H9 (cell line): ENCODE measurements around the gene STAU1. TPM values are rescaled to one million over a fixed set of nuclear protein-coding genes. Genes with fewer than 3 reads are reported as not detected.

Source experiments
- DNase-seq: peaks from one replicate; pipeline ENCODE4 v3.0.0-alpha.2; 2017
- H2AFZ ChIP-seq: one replicate; pipeline ENCODE4 v1.6.1; 2013; ENCODE audit warnings: mild to moderate bottlenecking, low read length, control low read depth, moderate library complexity
- H2AK5ac ChIP-seq: 2 replicates; pipeline ENCODE4 v1.6.1; 2013; ENCODE audit warnings: low read length, control low read depth, mixed read lengths; ENCODE audit not compliant: insufficient read length
- H2BK120ac ChIP-seq: one replicate; pipeline ENCODE4 v1.6.1; 2013; ENCODE audit warnings: low read depth, mild to moderate bottlenecking, low read length, control low read depth, inconsistent platforms; ENCODE audit not compliant: poor library complexity, severe bottlenecking
- H2BK12ac ChIP-seq: 2 replicates; pipeline ENCODE4 v1.6.1; 2013; ENCODE audit warnings: low read length, control low read depth, mixed read lengths, low read depth; ENCODE audit not compliant: insufficient read length
- H2BK15ac ChIP-seq: 2 replicates; pipeline ENCODE4 v1.6.1; 2013; ENCODE audit warnings: low read depth, low read length, control low read depth
- H2BK20ac ChIP-seq: one replicate; pipeline ENCODE4 v1.6.1; 2013; ENCODE audit warnings: low read depth, mild to moderate bottlenecking, low read length, control low read depth, inconsistent platforms; ENCODE audit not compliant: poor library complexity, severe bottlenecking
- H2BK5ac ChIP-seq: 2 replicates; pipeline ENCODE4 v1.6.1; 2013; ENCODE audit warnings: low read length, control low read depth, mixed read lengths; ENCODE audit not compliant: insufficient read length
- H3K14ac ChIP-seq: 2 replicates; pipeline ENCODE4 v1.6.1; 2013; ENCODE audit warnings: low read length, control low read depth; ENCODE audit not compliant: insufficient read depth
- H3K18ac ChIP-seq: 2 replicates; pipeline ENCODE4 v1.6.1; 2013; ENCODE audit warnings: low read depth, mild to moderate bottlenecking, mixed read lengths, low read length, control low read depth; ENCODE audit not compliant: insufficient read length
- H3K23ac ChIP-seq: 2 replicates; pipeline ENCODE4 v1.6.1; 2013; ENCODE audit warnings: low read length, control low read depth, mixed read lengths, low read depth; ENCODE audit not compliant: insufficient read length
- H3K23me2 ChIP-seq: 2 replicates; pipeline ENCODE4 v1.6.1; 2013; ENCODE audit warnings: low read depth, mild to moderate bottlenecking, mixed read lengths, low read length, control low read depth; ENCODE audit not compliant: insufficient read length, poor library complexity, severe bottlenecking
- H3K27ac ChIP-seq: 2 replicates; pipeline ENCODE4 v1.5.1; 2013; ENCODE audit warnings: low read length, control low read depth, mixed read lengths, low read depth; ENCODE audit not compliant: insufficient read length
- H3K27me3 ChIP-seq: 2 replicates; pipeline ENCODE4 v1.6.1; 2013; ENCODE audit warnings: low read length, control low read depth, inconsistent platforms; ENCODE audit not compliant: insufficient read depth
- H3K4ac ChIP-seq: 2 replicates; pipeline ENCODE4 v1.6.1; 2013; ENCODE audit warnings: low read depth, mild to moderate bottlenecking, control low read depth, inconsistent platforms, low read length, moderate library complexity
- H3K4me1 ChIP-seq: 2 replicates; pipeline ENCODE4 v1.6.1; 2013; ENCODE audit warnings: low read length, control low read depth, inconsistent platforms; ENCODE audit not compliant: insufficient read depth
- H3K4me2 ChIP-seq: 2 replicates; pipeline ENCODE4 v1.6.1; 2013; ENCODE audit warnings: low read length, control low read depth, mixed read lengths; ENCODE audit not compliant: insufficient read length, insufficient read depth
- H3K56ac ChIP-seq: 2 replicates; pipeline ENCODE4 v1.6.1; 2013; ENCODE audit warnings: low read depth, mild to moderate bottlenecking, mixed read lengths, low read length, control low read depth; ENCODE audit not compliant: insufficient read length
- H3K79me1 ChIP-seq: 2 replicates; pipeline ENCODE4 v1.6.1; 2013; ENCODE audit warnings: low read depth, mild to moderate bottlenecking, moderate library complexity, low read length, control low read depth, inconsistent platforms; ENCODE audit not compliant: insufficient read depth, poor library complexity, severe bottlenecking
- H3K79me2 ChIP-seq: 2 replicates; pipeline ENCODE4 v1.6.1; 2013; ENCODE audit warnings: low read length, control low read depth, inconsistent platforms; ENCODE audit not compliant: insufficient read depth
- H3K9ac ChIP-seq: 2 replicates; pipeline ENCODE4 v1.6.1; 2013; ENCODE audit warnings: low read length, control low read depth, mixed read lengths; ENCODE audit not compliant: insufficient read length; ENCODE audit errors: extremely low read depth
- H3K9me3 ChIP-seq: one replicate; pipeline ENCODE4 v1.6.1; 2013; ENCODE audit warnings: low read depth, low read length, inconsistent platforms; ENCODE audit not compliant: control insufficient read depth
- H3T11ph ChIP-seq: one replicate; pipeline ENCODE4 v1.6.1; 2013; ENCODE audit warnings: mild to moderate bottlenecking, low read length, control low read depth, inconsistent platforms
- H4K20me1 ChIP-seq: one replicate; pipeline ENCODE4 v1.6.1; 2013; ENCODE audit not compliant: control insufficient read depth, insufficient read length, insufficient read depth
- H4K5ac ChIP-seq: 2 replicates; pipeline ENCODE4 v1.6.1; 2013; ENCODE audit warnings: low read depth, mild to moderate bottlenecking, mixed read lengths, low read length, control low read depth; ENCODE audit not compliant: insufficient read length
- H4K8ac ChIP-seq: replicated peaks from 2 replicates; pipeline ENCODE4 v1.6.1; 2013; ENCODE audit warnings: low read length, control low read depth, mixed read lengths, low read depth; ENCODE audit not compliant: insufficient read length
- H4K91ac ChIP-seq: 2 replicates; pipeline ENCODE4 v1.6.1; 2013; ENCODE audit warnings: low read depth, mild to moderate bottlenecking, moderate library complexity, mixed read lengths, low read length, control low read depth; ENCODE audit not compliant: insufficient read length
- H3K27ac Mint-ChIP-seq, 3 experiments: 2 replicates in 2 of 3; 3 replicates in 1 of 3; pipeline ENCODE4 v1.8.0; 2020 to 2021; ENCODE audit warnings: mixed read lengths in 3 of 3, mild to moderate bottlenecking in 1 of 3, moderate library complexity in 1 of 3
- H3K27me3 Mint-ChIP-seq: 2 replicates; pipeline ENCODE4 v1.8.0; 2021; ENCODE audit warnings: low read depth, mild to moderate bottlenecking, moderate library complexity, mixed read lengths
- H3K36me3 Mint-ChIP-seq, 3 experiments: 2 replicates in 2 of 3; 3 replicates in 1 of 3; pipeline ENCODE4 v1.8.0; 2020 to 2021; ENCODE audit warnings: low read depth in 3 of 3, mixed read lengths in 3 of 3; ENCODE audit not compliant: insufficient read depth in 1 of 3
- H3K4me1 Mint-ChIP-seq, 2 experiments: 2 replicates each; pipeline ENCODE4 v1.8.0; 2020; ENCODE audit warnings: mixed read lengths in 2 of 2
- H3K4me3 Mint-ChIP-seq, 2 experiments: 2 replicates in 1 of 2; 3 replicates in 1 of 2; pipeline ENCODE4 v1.8.0; 2020 to 2021; ENCODE audit warnings: mild to moderate bottlenecking in 2 of 2, mixed read lengths in 2 of 2, moderate library complexity in 1 of 2
- H3K9me3 Mint-ChIP-seq, 2 experiments: 2 replicates in 1 of 2; 3 replicates in 1 of 2; pipeline ENCODE4 v1.8.0; 2020; ENCODE audit warnings: mild to moderate bottlenecking in 2 of 2, mixed read lengths in 2 of 2, moderate library complexity in 1 of 2
- CTCF ChIP-seq: fragments of 200-600 bp; sonication (generic); conservative IDR thresholded peaks from 3 replicates; pipeline ENCODE4 v1.8.0; 2021; ENCODE audit warnings: antibody characterized with exemption, mild to moderate bottlenecking
- WGBS: extraction: QIAGEN DNeasy Blood & Tissue Kit; methylation state at CpG from one replicate; pipeline ENCODE4 v1.1.7; 2013; ENCODE audit warnings: missing lambda C conversion rate, low lambda C conversion rate, mixed read lengths; ENCODE audit not compliant: insufficient read length; ENCODE audit errors: extremely low coverage; 5-methylcytosine and 5-hydroxymethylcytosine counted together
- total RNA-seq: library from RNA; stranded (reverse); gene quantifications from 2 replicates; pipeline ENCODE4 v1.2.1, GENCODE V29; 2021

STAU1 gene
- total RNA-seq, 1 experiment from 2014 or later: 106 TPM

GRCh38 chr20:49181265-49181877 lies 6.8 kb downstream of the STAU1 start:
- peaks cover 47% of the 10 kb centered on the region; the same call in 1 of the 2 replicates for H3K79me2 ChIP-seq
- H3K79me1 ChIP-seq: peaks cover 12% of the 10 kb centered on the region
- H4K20me1 ChIP-seq: no peaks in the 10 kb centered on the region
- no peak overlapping the region for H2BK5ac ChIP-seq
- H3K4ac ChIP-seq: no peak overlapping the region
- Mint-ChIP-seq H3K9me3 (no peaks in the 10 kb centered on the region), H3K4me1 (peaks cover 32 to 38% of the 10 kb centered on the region in 2 experiments), H3K36me3 (peaks cover 9 to 11% (median 10%) of the 10 kb centered on the region in 3 experiments), H3K27ac (peak overlapping the region in 1 of 3 experiments; percentile 50; a peak in 1 of 7 replicates), H3K4me3 (no peak overlapping the region), H3K27me3 (no peaks in the 10 kb centered on the region)
- H4K91ac ChIP-seq: no peak overlapping the region
- DNase-seq: no peak
- no peak overlapping the region for H3K27ac ChIP-seq
- no peak overlapping the region for H3T11ph ChIP-seq
- no peak overlapping the region for H3K56ac ChIP-seq
- no peak overlapping the region for H4K5ac ChIP-seq
- no peaks in the 10 kb centered on the region for H3K27me3 ChIP-seq
- no peaks in the 10 kb centered on the region for H3K9me3 ChIP-seq
- no peak overlapping the region for H3K18ac ChIP-seq
- H2BK20ac ChIP-seq: no peak overlapping the region
- no peak overlapping the region for H3K4me2 ChIP-seq
- H3K4me1 ChIP-seq: no peaks in the 10 kb centered on the region; the same call in 1 of the 2 replicates
- no peak overlapping the region for H2BK15ac ChIP-seq
- H2BK12ac ChIP-seq: no peak overlapping the region
- no CpG with 5 or more reads among the region's 8 CpGs for WGBS
- no peak overlapping the region for H3K23ac ChIP-seq
- H3K23me2 ChIP-seq: no peaks in the 10 kb centered on the region
- no peak overlapping the region for H2AK5ac ChIP-seq
- H2BK120ac ChIP-seq: no peak overlapping the region
- no peak overlapping the region for H3K9ac ChIP-seq
- H3K14ac ChIP-seq: no peak overlapping the region
- no peak overlapping the region for H4K8ac ChIP-seq
- TF ChIP-seq CTCF: no peak
- no peak overlapping the region for H2AFZ ChIP-seq
